ELR (cell line): Measurements from ENCODE around the gene ZNF423.
"Not testable (repeated sequence)": the region's sequence is repeated elsewhere in the genome, so short reads cannot be mapped to it uniquely, and the experiment has no call there.

Experiments
- DNase-seq: peaks from one replicate; pipeline ENCODE4 v3.0.0-alpha.2; 2015; ENCODE audit warnings: low read depth

The ZNF423 gene

DNA sequence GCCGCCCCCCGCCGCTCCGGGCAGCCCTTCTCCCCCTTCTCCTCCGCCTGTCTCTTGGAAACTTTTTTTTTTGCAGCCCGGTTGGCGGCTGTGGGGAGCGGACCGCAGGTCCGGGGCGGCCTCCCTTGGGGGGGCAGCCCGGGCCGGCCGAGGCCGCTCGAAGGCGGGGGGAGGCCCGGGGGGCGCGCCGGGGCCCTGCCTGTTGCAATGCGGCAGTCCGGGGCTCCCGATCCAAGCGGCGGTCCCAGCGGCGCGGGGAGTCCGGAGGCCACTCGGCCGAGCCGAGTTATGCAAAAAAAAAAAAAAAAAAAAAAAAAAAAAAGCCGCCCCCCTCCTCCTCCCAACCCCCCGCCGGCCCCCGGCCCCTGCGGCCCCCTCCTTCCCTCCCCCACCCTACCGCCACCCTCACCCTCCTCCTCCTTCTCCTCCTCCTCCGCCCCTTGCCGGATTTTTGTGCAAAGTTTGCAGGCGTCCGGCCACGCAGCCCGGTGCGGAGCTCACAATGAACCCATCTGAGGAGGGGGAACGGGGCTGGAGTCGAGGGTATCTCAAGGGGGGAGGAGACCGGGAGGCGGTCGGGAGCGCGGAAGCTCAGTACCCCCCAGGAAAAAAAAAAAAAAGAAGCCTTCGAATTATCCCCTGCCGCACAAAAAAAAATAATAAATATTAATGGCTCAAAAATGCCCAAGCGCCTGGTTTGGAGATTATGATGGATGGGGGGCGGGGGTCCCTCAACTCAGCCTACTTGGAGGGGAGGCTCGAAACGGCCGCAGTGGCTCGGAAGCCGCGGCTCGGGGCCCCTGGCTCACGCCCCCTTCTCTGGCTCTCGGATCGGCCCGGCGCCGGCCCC, at the start of gene ZNF423:
ZNF423 (minus strand) TSS at position 291 of the 850 bp plus-strand sequence. CDS start 338 bp downstream, outside the sequence.
- no peak for DNase-seq

DNA sequence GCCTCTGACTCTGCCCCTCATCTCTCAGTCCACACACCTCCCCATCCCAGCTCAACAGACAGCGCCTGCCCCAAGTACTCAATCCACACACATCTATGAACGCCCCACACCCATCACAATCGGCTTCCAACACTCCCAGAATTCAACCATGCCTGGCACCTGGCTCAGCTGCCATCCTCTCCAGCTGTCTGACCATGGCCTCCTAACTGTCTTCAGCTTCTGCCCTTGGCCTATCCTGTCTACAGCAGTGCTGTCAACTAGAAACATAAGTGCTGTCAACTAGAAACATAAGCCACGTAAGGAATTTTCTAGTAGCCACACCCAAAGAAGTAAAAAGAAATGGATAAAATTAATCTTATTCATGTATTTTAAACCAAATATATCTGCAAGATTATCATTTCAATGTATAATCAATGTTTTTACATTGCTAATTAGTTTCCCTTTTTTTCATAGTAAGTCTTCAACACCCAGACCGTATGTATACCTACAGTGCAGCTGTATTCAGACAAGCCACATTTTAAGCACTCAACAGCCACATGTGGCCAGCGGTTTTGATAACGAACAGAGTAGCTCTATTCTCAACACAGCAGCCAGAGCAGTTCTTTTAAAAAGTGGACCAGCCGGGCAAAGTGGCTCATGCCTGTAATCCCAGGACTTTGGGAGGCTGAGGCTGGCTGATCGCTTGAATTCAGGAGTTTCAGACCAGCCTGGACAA, 48.6 kb upstream of the ZNF423 start:
- no peak for DNase-seq

DNA sequence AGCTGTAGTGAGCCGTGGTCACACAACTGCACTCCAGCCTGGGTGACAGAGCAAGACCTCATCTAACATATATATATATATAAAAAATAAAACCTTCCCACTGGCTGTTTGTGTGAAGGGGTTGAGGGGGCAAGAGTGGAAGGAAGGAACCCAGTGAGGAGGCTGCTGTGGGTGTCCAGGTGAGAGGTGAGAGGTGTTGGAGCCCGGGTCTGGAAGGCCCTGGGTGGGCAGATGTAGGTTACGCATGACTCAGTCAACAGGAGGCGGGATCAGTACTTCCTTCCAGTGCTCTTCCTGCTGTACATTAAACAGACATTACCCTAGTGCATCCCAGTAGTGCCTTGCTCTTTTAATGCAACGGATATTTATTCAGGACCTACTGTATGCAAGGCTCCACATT, 47.0 kb upstream of the ZNF423 start:
- no peak for DNase-seq

DNA sequence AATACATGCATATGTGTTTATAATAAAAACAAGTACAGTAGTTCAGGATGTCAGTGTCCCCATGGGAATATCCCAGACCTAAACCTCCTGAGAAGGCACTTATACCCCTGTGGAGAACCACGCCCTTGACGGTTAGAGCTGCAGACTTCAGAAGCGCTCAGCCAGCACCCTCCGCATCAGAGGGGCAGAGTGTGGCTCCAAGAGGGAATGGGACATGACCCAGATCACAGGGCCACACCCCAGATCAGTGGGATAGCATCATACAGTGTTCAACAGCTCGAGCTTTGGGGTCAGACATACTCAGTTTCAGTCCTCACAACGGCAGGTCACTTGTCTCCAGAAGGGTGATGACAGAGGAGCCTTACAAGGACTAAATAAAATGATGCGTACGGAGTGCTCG, 45.8 kb upstream of the ZNF423 start:
- DNase-seq, result no peak

DNA sequence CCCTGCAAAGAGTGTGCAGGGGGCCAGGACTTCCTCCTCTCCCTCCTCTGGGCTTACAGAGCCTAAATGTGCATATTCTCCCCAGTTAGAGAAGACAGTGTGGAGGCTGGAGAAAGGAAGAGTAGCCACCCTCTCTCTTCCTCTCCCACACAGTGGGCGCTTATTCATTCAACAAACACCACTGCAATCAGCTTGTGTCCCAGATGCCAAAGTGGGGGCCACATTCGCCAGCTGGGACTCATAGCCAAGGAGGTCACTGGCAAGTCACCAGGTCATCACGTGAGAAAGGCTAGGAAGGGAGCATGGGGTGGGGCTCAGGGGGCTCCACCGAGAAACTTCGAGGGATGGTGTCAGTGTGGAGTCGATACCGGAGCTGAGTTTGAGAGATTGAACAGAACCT, 45.0 kb upstream of the ZNF423 start:
- DNase-seq, result no peak

DNA sequence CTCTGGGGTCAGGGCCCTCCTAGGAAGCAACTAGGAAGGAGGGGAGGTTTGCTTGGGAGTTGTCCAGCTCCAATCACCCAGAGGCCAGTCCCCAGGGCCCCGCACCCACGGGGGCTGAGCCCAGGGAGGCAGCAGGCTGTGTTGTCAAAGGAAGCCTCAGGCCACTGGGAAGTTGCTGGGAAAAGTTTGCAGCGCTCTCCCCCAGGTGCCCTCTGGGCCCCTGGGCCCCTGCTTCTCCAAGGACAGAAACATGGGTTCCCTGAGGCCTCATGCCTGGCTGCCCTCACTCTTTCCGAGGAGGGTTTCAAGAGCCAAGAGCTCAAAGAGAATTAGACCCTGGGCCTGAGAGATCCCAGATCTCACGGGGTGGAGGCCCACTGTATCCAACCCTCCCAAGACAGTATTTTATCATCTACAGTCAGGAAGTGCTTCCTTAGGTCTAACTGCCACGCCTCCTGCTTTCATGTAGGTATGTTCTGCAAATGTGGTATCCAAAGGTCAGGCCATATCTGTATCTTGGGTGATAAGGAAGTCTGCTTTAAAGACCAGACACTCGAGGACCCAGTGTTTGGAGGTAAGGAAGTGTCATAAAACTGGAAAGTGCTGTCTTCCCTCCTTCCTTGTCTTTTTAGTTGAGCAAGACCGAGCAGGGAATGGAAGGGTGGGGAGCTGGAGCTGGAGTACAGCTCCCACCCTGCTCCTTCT, 44.2 kb upstream of the ZNF423 start:
- DNase-seq, result no peak

DNA sequence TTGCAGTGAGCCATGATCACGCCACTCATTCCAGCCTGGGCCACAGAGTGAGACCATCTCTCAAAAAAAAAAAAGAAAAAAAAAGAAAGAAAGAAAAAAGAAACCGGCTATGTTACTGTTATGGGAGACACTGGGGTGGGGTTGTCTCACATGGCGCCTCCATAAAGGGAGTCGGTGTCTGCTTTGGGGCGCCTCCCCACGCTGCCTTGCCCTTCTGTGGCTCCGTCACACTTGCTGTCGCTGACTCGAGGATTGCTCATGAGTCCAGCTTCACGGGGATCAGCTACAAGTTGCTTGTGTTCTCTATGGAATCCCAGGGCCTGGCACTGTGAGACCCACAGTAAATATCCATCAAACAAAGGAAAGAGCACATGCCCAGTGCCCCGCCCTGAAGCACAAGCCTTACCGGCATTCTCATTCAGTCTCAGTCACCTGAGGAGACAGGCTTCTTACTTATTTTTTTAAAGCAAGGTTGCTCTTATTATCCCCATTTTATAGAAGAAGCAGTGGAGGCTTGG, 40.6 kb upstream of the ZNF423 start:
- no peak for DNase-seq

DNA sequence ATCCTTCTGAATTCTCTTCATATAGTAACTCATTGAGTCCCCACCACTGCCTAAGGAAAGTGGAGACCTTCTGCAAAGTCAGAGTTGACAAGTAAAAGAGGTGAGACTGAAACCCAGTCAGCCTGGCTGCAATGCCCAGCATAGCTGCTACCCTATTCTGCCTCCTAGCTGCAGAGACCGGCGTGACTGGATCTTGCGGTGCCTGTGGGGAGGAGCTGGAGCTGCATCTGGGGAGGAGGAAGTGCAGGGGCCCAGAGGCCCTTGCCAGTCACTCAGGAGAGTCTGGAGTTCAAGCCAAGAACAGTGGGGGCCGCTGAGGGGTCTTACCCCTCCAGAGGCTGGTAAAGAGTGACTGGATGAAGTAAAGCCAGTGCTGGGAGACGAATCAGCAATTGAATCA, 35.0 kb upstream of the ZNF423 start:
- no peak for DNase-seq

DNA sequence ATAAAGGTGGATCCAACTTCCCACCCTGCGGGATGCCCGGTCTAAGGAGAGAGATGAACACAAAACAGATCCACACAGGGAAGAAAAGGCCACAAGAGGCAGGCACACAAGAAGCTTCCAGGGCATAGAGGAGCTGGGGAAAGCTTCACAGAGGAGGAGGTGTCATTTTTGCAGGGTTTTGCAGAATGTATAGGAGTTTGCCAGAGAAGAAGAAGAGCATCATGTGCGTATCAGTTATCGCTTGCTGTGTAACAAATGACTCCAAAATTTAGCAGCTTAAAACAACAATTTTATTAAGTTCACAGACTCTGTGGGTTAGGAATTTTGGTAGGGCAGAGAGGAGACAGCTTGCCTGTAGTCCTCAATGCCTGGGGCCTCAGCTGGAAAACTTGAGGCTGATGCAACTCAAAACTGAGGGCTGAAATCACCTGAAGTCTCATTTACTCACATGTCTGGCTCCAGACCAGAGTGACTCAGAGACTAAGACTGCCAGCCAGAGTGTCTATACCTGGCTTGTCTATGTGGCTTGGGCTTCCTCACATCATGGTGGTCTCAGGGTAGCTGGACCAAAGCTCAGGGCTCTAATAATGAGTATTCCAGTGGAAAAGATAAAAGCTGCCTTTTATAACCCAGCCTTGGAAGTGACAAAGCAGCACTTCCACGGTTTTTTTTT, 33.9 kb upstream of the ZNF423 start:
- DNase-seq, result no peak

DNA sequence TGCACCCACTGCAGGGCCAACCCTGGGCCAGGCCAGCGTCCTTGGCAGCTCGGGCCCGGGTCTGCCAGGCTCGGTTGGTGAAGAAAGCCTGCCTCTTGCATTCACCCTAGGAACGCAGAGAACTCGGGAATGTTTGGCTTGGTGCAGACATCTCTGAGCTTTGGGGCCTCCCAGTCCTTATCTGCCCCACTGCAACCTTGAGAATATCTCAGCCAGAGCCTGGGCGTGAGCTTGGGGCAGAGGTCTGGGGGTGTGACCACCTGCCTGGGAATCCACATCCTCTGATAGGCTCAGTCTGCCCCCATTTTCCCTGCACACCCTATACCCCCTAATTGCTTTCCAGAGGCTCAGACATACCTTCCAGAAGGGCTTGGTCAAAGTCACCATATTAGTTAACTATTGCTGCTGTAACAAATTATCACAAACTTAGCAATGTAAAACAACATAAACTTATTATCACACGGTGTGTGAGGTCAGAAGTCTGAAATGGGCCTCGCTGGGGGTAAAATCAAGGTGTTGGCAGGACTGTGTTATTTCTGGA, 30.7 kb upstream of the ZNF423 start:
- DNase-seq, result no peak

DNA sequence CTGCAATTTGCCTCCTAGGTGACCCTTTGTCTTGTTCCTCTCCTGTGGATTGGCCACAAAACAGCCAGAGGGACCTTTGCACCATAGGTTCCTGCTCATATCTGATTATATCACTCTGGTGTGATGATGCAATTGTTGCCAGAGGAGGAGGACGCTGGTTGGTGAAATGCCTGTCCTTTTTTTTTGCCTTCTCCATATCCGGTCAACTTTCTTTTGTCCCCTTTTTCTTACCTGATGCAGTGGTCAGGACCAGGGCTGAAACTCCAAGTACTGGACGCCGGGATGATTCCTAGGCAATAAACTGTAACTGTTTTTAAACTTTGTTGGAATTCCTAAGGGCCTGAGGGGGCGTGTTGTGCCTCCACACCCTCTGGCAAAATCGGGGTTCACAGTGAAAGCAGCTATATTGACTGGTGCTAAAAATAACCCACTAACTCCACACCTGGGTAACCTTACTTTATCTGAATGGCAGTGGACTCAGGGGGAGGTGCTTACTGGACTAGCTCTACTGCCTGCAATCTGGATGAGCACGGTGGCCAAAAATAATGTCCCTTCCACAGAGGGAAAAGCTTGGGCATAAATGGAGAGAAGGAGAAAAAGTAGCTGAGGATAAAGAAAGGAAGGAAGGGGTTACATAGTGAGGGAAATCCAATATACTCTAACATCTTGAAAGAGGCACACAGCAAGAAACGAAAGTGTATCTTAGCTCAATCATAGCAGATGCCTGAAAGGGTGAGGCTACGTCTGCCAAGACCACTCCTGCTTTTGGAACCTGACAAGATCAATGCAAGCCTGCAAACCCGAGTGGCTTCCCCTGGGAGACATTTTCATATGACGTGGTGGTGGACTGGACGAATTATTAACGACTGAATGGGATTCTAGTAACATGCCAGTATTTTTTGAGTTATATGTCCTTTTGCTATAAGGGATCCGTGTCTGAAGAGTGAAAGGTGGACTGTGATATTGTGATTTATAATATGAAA, 28.4 kb upstream of the ZNF423 start:
- no peak for DNase-seq

DNA sequence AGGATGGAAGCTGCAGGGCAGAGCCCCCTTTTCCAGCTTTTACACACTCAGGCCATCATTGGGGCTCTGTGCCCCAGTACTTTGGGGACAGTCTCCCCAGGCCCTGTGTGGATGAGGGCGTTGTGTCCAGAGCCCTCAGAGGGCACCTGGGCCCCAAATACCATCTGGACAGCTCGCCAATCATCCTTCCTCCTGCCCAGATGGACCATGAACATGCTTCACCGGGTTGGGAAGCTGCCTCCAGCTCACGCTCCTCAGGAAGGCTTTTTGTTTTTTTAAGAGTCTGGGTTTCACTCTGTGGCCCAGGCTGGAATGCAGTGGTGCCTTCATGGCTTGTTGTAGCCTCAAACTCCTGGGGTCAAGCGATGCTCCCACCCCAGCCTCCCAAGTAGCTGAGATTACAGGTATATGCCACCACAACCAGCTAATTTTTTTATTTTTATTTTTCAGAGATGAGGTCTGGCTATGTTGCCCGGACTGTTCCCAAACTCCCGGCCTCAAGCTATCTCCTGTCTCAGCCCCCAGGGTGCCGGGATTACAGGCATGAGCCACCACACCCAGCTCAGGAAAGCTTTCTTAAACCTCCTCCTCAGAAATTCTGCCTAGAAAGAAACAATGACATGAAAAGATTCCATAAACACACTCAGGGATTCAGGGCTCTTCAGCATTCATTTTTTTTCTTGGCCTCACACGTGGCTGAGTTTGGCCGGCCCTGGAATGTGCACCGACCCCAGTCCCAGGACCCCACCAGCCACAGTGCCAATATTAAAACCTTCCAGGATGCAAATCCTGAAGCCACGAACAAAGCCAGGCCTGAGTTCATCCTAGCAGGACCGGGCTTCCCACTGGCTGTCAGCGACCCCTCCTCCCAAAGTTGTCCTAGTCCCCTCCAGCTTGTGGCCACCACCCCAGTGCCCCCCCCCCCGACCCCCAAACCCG, 27.4 kb upstream of the ZNF423 start:
- DNase-seq, result no peak

DNA sequence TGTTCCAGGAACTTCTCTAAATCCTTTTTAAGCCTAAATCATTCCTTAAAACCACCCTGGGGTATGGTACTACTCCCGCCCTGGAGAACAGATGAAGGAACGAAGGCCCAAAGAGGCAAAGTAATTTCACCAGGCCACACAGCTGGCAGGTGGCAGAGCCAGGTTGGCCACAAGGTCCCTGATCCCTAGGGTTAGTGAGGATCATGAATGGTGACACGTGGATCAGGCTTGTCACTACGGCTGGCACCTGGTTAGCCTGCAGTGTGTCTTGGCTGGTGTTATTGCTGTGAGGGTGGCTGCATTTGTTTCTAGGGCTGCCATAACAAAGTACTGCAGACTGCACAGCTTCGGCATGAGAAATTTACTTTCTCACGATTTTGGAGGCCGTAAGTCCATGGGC, 26.0 kb upstream of the ZNF423 start:
- DNase-seq, result no peak

DNA sequence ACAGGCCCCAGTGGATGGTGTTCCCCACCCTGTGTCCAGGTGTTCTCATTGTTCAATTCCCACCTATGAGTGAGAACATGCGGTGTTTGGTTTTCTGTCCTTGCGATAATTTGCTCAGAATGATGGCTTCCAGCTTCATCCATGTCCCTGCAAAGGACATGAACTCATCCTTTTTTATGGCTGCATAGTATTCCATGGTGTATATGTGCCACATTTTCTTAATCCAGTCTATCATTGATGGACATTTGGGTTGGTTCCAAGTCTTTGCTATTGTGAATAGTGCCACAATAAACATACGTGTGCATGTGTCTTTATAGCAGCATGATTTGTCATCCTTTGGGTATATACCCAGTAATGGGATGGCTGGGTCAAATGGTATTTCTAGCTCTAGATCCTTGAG, 22.6 kb upstream of the ZNF423 start:
- not testable (repeated sequence) for DNase-seq

DNA sequence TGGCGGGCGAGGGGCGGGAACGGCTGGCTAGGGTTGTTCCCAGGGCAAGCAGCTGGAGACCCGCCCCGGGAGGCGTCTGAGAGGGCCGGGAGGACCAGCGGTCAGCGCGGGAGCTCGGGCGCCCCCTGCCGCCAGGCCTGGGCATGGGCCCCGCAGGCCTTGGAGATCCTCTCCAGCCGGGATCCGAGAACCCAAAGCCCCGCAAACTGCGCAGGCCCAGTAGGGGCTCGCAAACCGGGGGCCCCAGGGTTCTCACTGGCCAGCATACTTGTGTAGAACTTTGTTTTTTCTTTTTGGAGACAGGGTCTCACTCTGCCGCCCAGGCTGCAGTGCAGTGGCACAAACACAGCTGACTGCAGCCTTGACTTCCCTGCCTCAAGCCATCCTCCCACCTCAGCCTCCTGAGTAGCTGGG, 20.8 kb upstream of the ZNF423 start:
- DNase-seq, result peak; percentile 25

DNA sequence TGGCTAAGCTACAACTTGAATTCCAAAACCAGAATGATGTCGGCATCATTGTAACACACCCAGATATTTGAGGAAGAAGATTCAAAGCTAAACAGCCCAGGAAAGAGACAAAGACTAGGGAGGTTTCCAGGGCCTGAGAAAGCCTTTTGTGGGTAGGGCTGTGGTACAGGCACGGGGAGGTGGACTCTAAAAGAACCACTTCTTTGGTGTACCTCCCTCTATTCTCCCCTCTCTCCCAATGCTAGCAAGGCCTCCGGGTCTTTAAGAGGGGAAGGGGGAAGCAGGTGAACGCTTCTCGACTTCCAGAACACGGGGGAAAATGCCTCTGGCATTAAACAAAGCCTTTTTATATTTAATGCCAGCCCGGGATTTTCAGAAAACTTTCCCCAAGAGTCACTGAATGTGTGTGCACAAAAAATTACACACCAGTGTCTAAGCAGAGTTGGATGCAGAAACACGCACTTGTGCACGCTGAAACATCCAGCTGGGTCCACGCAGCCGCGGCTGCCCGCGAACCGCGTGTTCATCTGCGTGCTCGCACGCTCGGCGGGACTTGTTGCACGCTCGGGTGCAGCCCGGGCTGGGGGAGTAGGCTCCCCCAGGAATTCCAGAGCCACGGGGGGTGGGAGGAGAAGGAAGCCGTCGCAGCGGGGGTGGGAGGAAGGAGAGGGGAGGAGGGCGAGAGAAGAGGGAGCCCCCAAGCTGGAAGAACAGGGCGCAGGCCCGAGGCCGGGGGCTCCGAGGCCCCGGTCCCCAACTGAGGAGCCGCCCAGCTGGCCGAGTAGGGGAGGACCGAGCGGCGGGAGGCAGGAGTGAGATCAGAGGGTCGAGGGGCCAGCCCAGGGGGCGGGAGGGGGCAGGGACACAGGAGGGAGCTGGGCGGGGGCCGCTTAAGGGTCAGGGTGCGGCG, 20.1 kb upstream of the ZNF423 start:
- DNase-seq, result no peak

DNA sequence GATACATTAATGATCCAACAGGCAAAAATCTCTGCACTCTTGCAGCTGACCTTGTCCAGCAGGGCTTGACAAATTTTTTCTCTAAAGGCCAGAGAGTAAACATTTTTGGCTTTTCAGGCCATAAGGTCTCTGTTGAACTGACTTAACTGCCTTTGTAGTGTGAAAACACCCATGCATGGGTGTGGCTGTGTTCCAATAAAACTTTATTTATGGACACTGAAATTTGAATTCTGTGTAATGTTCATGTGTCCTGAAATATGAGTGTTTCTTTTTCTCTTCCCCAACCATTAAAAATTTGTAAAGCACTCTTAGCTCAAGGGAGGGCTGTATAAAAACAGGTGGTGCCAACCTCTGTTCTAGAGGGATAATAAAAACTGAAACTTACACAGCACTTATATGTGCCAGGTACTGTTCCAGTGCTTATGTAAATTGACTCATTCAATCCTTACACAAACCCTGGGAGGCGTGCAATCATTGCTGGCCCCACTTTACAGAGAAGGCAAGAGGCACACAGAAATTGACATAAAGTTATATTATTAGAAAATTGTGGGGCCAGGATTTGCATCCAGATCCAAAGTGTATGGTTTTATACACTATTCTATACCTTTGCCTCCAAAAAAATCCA, 18.8 kb upstream of the ZNF423 start:
- no peak for DNase-seq

DNA sequence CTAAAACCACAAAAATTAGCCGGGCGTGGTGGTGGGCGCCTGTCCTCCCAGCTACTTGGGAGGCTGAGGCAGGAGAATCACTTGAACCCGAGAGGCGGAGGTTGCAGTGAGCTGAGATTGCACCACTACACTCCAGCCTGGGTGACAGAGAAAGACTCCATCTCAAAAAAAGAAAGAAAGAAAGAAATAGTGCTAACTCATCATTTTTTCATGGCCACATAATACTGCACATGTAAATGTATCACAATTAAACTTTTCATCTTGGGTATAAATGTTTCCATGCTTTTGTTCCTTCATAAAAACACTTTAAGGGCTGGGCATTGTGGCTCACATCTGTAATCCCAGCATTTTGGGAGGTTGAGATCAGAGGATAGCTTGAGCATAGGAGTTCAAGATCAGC, 15.9 kb upstream of the ZNF423 start:
- DNase-seq, result not testable (repeated sequence)
